HepG2 (cell line): ENCODE data around the gene CPNE5.

Source experiments
- BRCA1 ChIP-seq: sonication (generic); formaldehyde crosslinking; IDR thresholded peaks from 2 replicates; pipeline ENCODE4 v1.4.0; 2020; ENCODE audit warnings: missing genetic modification reagents
- HNF4A ChIP-seq: sonication (generic); formaldehyde crosslinking; IDR thresholded peaks from 2 replicates; pipeline ENCODE4 v1.4.0; 2020; ENCODE audit warnings: missing genetic modification reagents
- HNRNPH1 ChIP-seq: fragments of 200-400 bp; formaldehyde crosslinking; optimal IDR thresholded peaks from 2 replicates; pipeline ENCODE3; 2017; ENCODE audit warnings: mild to moderate bottlenecking, low read depth, low read length
- PHF8 ChIP-seq: sonication (generic); formaldehyde crosslinking; IDR thresholded peaks from 2 replicates; pipeline ENCODE4 v1.5.0; 2020; ENCODE audit warnings: missing genetic modification reagents
- SCMH1 ChIP-seq: sonication (generic); formaldehyde crosslinking; IDR thresholded peaks from 2 replicates; pipeline ENCODE4 v1.9.0; 2021; ENCODE audit warnings: missing genetic modification reagents, mild to moderate bottlenecking, borderline replicate concordance
- TAF1 ChIP-seq: sonication (generic); formaldehyde crosslinking; IDR thresholded peaks from 2 replicates; pipeline ENCODE4 v1.4.0; 2020; ENCODE audit warnings: missing genetic modification reagents
- TBP ChIP-seq: sonication (generic); formaldehyde crosslinking; IDR thresholded peaks from 2 replicates; pipeline ENCODE4 v1.5.0; 2020; ENCODE audit warnings: missing genetic modification reagents
- ZNF430 ChIP-seq: sonication (generic); formaldehyde crosslinking; IDR thresholded peaks from 2 replicates; pipeline ENCODE4 v1.9.0; 2021; ENCODE audit warnings: mild to moderate bottlenecking, missing genetic modification reagents
- ZNF883 ChIP-seq: sonication (generic); formaldehyde crosslinking; IDR thresholded peaks from 2 replicates; pipeline ENCODE4 v1.5.1; 2020; ENCODE audit warnings: mild to moderate bottlenecking, missing genetic modification reagents; ENCODE audit errors: not compliant biosample characterization
- TF ChIP-seq, protein P1 (sequence below): sonication (generic); formaldehyde crosslinking; IDR thresholded peaks from 2 replicates; pipeline ENCODE4 v1.5.0; 2020; ENCODE audit warnings: mild to moderate bottlenecking, missing genetic modification reagents, moderate library complexity
- TF ChIP-seq, protein P2 (sequence below): sonication (generic); formaldehyde crosslinking; IDR thresholded peaks from 2 replicates; pipeline ENCODE4 v1.5.0; 2020; ENCODE audit warnings: missing genetic modification reagents

DNA sequence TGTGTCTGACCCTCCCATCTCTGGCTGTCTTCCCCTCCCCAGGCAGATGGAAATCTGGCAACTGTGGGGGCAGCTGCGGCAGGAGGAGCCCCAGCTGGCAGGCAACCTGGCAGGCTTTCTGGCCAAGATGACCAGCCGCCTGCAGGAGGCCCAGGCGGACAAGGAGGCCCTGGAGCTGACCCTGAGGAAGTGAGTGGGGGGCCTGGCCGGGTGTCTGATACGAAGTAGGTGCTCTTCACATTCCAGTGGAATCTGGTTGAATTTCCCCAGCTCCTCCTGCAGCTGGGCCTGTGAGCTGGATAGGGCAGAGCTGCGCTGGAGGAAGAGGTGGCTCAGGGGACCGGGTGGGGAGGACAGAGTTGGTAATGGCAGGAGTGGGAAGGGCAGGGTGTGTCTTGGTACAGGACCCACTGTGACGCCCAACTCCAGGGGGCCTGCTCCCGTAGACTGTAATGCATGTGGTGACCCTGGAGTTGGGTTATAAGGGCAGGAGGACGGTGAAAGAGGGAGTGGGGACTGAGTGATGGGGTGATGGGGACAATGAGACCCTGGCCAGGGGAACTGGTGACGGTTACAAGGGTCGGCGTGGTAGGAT is 121.9 kb downstream of the CPNE5 start:
- TF ChIP-seq ZNF430 (no peak), HNF4A (CRISPR knock-in tag) (no peak), BRCA1 (CRISPR knock-in tag) (no peak), SCMH1 (CRISPR knock-in tag) (no peak), HNRNPH1 (no peak), TAF1 (CRISPR knock-in tag) (no peak), PHF8 (no peak), ZNF883 (CRISPR knock-in tag) (no peak), TBP (CRISPR knock-in tag) (no peak)
- TF ChIP-seq, protein P1, sequence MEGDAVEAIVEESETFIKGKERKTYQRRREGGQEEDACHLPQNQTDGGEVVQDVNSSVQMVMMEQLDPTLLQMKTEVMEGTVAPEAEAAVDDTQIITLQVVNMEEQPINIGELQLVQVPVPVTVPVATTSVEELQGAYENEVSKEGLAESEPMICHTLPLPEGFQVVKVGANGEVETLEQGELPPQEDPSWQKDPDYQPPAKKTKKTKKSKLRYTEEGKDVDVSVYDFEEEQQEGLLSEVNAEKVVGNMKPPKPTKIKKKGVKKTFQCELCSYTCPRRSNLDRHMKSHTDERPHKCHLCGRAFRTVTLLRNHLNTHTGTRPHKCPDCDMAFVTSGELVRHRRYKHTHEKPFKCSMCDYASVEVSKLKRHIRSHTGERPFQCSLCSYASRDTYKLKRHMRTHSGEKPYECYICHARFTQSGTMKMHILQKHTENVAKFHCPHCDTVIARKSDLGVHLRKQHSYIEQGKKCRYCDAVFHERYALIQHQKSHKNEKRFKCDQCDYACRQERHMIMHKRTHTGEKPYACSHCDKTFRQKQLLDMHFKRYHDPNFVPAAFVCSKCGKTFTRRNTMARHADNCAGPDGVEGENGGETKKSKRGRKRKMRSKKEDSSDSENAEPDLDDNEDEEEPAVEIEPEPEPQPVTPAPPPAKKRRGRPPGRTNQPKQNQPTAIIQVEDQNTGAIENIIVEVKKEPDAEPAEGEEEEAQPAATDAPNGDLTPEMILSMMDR (CRISPR knock-in tag), result no peak
- TF ChIP-seq, protein P2, sequence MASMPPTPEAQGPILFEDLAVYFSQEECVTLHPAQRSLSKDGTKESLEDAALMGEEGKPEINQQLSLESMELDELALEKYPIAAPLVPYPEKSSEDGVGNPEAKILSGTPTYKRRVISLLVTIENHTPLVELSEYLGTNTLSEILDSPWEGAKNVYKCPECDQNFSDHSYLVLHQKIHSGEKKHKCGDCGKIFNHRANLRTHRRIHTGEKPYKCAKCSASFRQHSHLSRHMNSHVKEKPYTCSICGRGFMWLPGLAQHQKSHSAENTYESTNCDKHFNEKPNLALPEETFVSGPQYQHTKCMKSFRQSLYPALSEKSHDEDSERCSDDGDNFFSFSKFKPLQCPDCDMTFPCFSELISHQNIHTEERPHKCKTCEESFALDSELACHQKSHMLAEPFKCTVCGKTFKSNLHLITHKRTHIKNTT, result no peak
